Liver (tissue), 9 donors: ENCODE measurements around the gene FEM1C. TPM values are rescaled to one million over a fixed set of nuclear protein-coding genes. Genes with fewer than 3 reads are reported as not detected.

Experiments
- DNase-seq: peaks from one replicate; pipeline ENCODE4 v3.0.0-alpha.2; 2017; ENCODE audit warnings: low spot score
- H3K27ac ChIP-seq, 2 donors: one replicate each; pipeline ENCODE4 v1.7.0; 2013; ENCODE audit warnings: inconsistent platforms in 2 of 2, low read length in 2 of 2, control low read depth in 1 of 2, low read depth in 1 of 2, mild to moderate bottlenecking in 1 of 2
- H3K27me3 ChIP-seq, 4 donors: one replicate each; pipeline versions ENCODE4 v1.6.1 to v1.7.0; 2013; ENCODE audit warnings: low read length in 3 of 4, inconsistent platforms in 1 of 4, mild to moderate bottlenecking in 1 of 4, moderate library complexity in 1 of 4; ENCODE audit not compliant: control insufficient read depth in 4 of 4, insufficient read depth in 4 of 4
- H3K36me3 ChIP-seq, 4 donors: one replicate each; pipeline versions ENCODE4 v1.6.1 to v1.7.0; 2013; ENCODE audit warnings: low read length in 3 of 4, mild to moderate bottlenecking in 3 of 4, low read depth in 1 of 4, moderate library complexity in 1 of 4; ENCODE audit not compliant: control insufficient read depth in 4 of 4, insufficient read depth in 3 of 4
- H3K4me1 ChIP-seq, 4 donors: one replicate each; pipeline versions ENCODE4 v1.6.1 to v1.7.0; 2013; ENCODE audit warnings: low read length in 3 of 4, mild to moderate bottlenecking in 3 of 4, moderate library complexity in 1 of 4; ENCODE audit not compliant: control insufficient read depth in 4 of 4, insufficient read depth in 4 of 4
- H3K4me3 ChIP-seq, 3 donors: one replicate each; pipeline versions ENCODE4 v1.6.1 to v1.7.0; 2013; ENCODE audit warnings: low read length in 3 of 3, control low read depth in 1 of 3, low read depth in 1 of 3, mild to moderate bottlenecking in 1 of 3
- H3K9ac ChIP-seq, 2 donors: one replicate each; pipeline ENCODE4 v1.7.0; 2013; ENCODE audit warnings: low read length in 2 of 2, mild to moderate bottlenecking in 2 of 2, moderate library complexity in 2 of 2, control low read depth in 1 of 2, low read depth in 1 of 2
- H3K9me3 ChIP-seq, 4 donors: one replicate each; pipeline versions ENCODE4 v1.6.1 to v1.7.0; 2013; ENCODE audit warnings: low read length in 3 of 4; ENCODE audit not compliant: control insufficient read depth in 4 of 4
- CTCF ChIP-seq: fragments of 150-350 bp; IDR thresholded peaks from 2 replicates; pipeline ENCODE4 v1.5.1; 2017; ENCODE audit warnings: improper control_type of control experiment, low read depth, low read length; ENCODE audit not compliant: missing input control
- EGR1 ChIP-seq, 2 donors: IDR thresholded peaks; 2 replicates each; pipeline ENCODE4 v1.6.1; 2016 to 2018; ENCODE audit warnings: antibody characterized with exemption in 2 of 2, low read depth in 2 of 2
- FOXA1 ChIP-seq: IDR thresholded peaks from 2 replicates; pipeline ENCODE4 v1.6.1; 2016; ENCODE audit warnings: antibody characterized with exemption
- FOXA2 ChIP-seq: IDR thresholded peaks from 2 replicates; pipeline ENCODE4 v1.6.1; 2016; ENCODE audit warnings: antibody characterized with exemption
- GABPA ChIP-seq, 2 donors: IDR thresholded peaks in 1 of 2; conservative IDR thresholded peaks in 1 of 2; 2 replicates each; pipeline ENCODE4 v1.6.1; 2016; ENCODE audit warnings: antibody characterized with exemption in 2 of 2, mild to moderate bottlenecking in 1 of 2, moderate library complexity in 1 of 2
- HNF4A ChIP-seq, 2 donors: conservative IDR thresholded peaks; 2 replicates each; pipeline ENCODE4 v1.6.1; 2016; ENCODE audit warnings: antibody characterized with exemption in 2 of 2, mild to moderate bottlenecking in 2 of 2
- HNF4G ChIP-seq: IDR thresholded peaks from 2 replicates; pipeline ENCODE4 v1.6.1; 2016; ENCODE audit warnings: antibody characterized with exemption
- JUND ChIP-seq, 2 donors: IDR thresholded peaks; 2 replicates each; pipeline ENCODE4 v1.6.1; 2016; ENCODE audit warnings: antibody characterized with exemption in 2 of 2
- MAX ChIP-seq: IDR thresholded peaks from 2 replicates; pipeline ENCODE4 v1.6.1; 2016; ENCODE audit warnings: antibody characterized with exemption
- NR2F2 ChIP-seq: IDR thresholded peaks from 2 replicates; pipeline ENCODE4 v1.6.1; 2016; ENCODE audit warnings: antibody characterized with exemption
- RAD21 ChIP-seq, 2 donors: IDR thresholded peaks; 2 replicates each; pipeline ENCODE4 v1.6.1; 2016; ENCODE audit warnings: antibody characterized with exemption in 2 of 2, mild to moderate bottlenecking in 2 of 2
- REST ChIP-seq: IDR thresholded peaks from 2 replicates; pipeline ENCODE4 v1.6.1; 2016; ENCODE audit warnings: antibody characterized with exemption, mild to moderate bottlenecking
- RXRA ChIP-seq, 2 donors: IDR thresholded peaks; 2 replicates each; pipeline ENCODE4 v1.6.1; 2017 to 2018; ENCODE audit warnings: antibody characterized with exemption in 2 of 2, mild to moderate bottlenecking in 1 of 2
- SP1 ChIP-seq: IDR thresholded peaks from 2 replicates; pipeline ENCODE4 v1.6.1; 2018; ENCODE audit warnings: antibody characterized with exemption, mild to moderate bottlenecking
- TAF1 ChIP-seq: conservative IDR thresholded peaks from 2 replicates; pipeline ENCODE4 v1.6.1; 2016; ENCODE audit warnings: antibody characterized with exemption, mild to moderate bottlenecking
- YY1 ChIP-seq: IDR thresholded peaks from 2 replicates; pipeline ENCODE4 v1.6.1; 2016; ENCODE audit warnings: antibody characterized with exemption, mild to moderate bottlenecking
- WGBS: extraction: QIAGEN DNeasy Blood & Tissue Kit; methylation state at CpG from one replicate; pipeline ENCODE4 v1.1.7; 2013; 5-methylcytosine and 5-hydroxymethylcytosine counted together
- polyA plus RNA-seq, 2 donors: library from polyadenylated mRNA; stranded (reverse) in 1 of 2; unstranded in 1 of 2; fragments of 200-250 nt in 1 of 2; fragments of >200 nt in 1 of 2; fragmentation: Nextera tagmentation in 1 of 2; extraction: Ambion mirVana in 1 of 2; gene quantifications; one replicate each; pipeline versions ENCODE4 v1.2.1 to v1.2.3, GENCODE V29; 2013 to 2015
- total RNA-seq, 2 donors: library from RNA; depleted of rRNA; stranded (reverse); fragments of >200 nt; gene quantifications; one replicate each; pipeline ENCODE4 v1.2.3, GENCODE V29; 2014
- TF ChIP-seq, protein P1 (sequence below): IDR thresholded peaks from 2 replicates; pipeline ENCODE4 v1.6.1; 2016; ENCODE audit warnings: antibody characterized with exemption
- TF ChIP-seq, protein P2 (sequence below): IDR thresholded peaks from 2 replicates; pipeline ENCODE4 v1.6.1; 2016; ENCODE audit warnings: antibody characterized with exemption
- donor health status: healthy.
- donor health status: healthy.
- donor health status: healthy.
- donor health status: healthy.
- donor health status: healthy.

FEM1C gene
- total and polyA plus RNA-seq, 4 donors: 3.4 to 14.3 (median 8.8) TPM

DNA sequence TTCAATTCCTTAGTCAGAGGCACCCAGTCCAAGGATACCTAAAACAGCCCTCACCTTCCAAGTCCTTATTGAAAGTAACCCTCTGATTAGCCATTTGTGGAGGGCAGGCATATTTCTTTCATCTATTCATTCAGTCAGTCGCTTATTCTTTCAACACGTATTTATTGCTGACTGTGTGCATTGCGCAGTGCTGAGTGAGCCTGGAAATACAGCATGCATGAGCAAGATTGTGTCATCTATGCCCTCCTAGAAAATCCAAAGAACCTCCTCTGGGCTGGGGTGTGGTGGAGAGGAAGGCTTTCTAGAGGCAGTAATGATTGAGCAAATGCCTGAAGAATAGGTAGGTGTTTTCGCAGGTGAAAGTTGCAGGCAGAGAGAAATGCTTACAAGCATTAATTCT is 8.5 kb upstream of the FEM1C start:
- 95% methylated on average over 4 of the region's 4 CpGs for WGBS
- no peaks in the 10 kb centered on the region for H3K36me3 ChIP-seq
- TF ChIP-seq TAF1 (no peak), YY1 (no peak), MAX (no peak), HNF4G (no peak), EGR1 (IDR thresholded peaks at IDR 0.05; ENCODE audit: low read depth in 2 of 2) (no peak), CTCF (no peak), GABPA (IDR thresholded peaks at IDR 0.05 in 1 of 2, conservative IDR thresholded peaks at IDR 0.05 in 1 of 2) (no peak), FOXA2 (no peak), NR2F2 (no peak), JUND (IDR thresholded peaks at IDR 0.05) (no peak), HNF4A (conservative IDR thresholded peaks at IDR 0.05) (no peak), RAD21 (IDR thresholded peaks at IDR 0.05) (no peak), FOXA1 (no peak)
- H3K4me3 ChIP-seq: no peak overlapping the region
- peaks cover 0 to 13% (median 9%) of the 10 kb centered on the region in 4 donors for H3K4me1 ChIP-seq
- no peaks in the 10 kb centered on the region for H3K27me3 ChIP-seq
- DNase-seq: no peak
- H3K27ac ChIP-seq: no peak overlapping the region
- no peaks in the 10 kb centered on the region for H3K9me3 ChIP-seq
- no peak overlapping the region for H3K9ac ChIP-seq

- WGBS: 83% methylated on average over 4 of the region's 4 CpGs
- Histone ChIP-seq H3K36me3 (no peaks in the 10 kb centered on the region), H3K4me3 (no peak overlapping the region), H3K27ac (no peak overlapping the region), H3K9ac (no peak overlapping the region), H3K27me3 (no peaks in the 10 kb centered on the region), H3K9me3 (no peaks in the 10 kb centered on the region), H3K4me1 (peaks cover 0 to 7% (median 6%) of the 10 kb centered on the region in 4 donors)
- TF ChIP-seq CTCF (no peak), TAF1 (no peak), SP1 (no peak), HNF4G (no peak), RAD21 (IDR thresholded peaks at IDR 0.05) (no peak), EGR1 (IDR thresholded peaks at IDR 0.05; ENCODE audit: low read depth in 2 of 2) (no peak), REST (no peak), JUND (IDR thresholded peaks at IDR 0.05) (no peak), GABPA (IDR thresholded peaks at IDR 0.05 in 1 of 2, conservative IDR thresholded peaks at IDR 0.05 in 1 of 2) (no peak), FOXA1 (no peak), YY1 (no peak), HNF4A (conservative IDR thresholded peaks at IDR 0.05) (no peak), NR2F2 (no peak), RXRA (IDR thresholded peaks at IDR 0.05) (no peak), MAX (no peak), FOXA2 (no peak)
- TF ChIP-seq, protein P1, sequence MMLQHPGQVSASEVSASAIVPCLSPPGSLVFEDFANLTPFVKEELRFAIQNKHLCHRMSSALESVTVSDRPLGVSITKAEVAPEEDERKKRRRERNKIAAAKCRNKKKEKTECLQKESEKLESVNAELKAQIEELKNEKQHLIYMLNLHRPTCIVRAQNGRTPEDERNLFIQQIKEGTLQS: no peak
- TF ChIP-seq, protein P2, sequence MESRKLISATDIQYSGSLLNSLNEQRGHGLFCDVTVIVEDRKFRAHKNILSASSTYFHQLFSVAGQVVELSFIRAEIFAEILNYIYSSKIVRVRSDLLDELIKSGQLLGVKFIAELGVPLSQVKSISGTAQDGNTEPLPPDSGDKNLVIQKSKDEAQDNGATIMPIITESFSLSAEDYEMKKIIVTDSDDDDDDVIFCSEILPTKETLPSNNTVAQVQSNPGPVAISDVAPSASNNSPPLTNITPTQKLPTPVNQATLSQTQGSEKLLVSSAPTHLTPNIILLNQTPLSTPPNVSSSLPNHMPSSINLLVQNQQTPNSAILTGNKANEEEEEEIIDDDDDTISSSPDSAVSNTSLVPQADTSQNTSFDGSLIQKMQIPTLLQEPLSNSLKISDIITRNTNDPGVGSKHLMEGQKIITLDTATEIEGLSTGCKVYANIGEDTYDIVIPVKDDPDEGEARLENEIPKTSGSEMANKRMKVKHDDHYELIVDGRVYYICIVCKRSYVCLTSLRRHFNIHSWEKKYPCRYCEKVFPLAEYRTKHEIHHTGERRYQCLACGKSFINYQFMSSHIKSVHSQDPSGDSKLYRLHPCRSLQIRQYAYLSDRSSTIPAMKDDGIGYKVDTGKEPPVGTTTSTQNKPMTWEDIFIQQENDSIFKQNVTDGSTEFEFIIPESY: no peak
- DNase-seq: no peak
These were observed 6.8 kb upstream of the FEM1C start for GRCh38 chr5:115551415-115551814.
